OCI-LY3 (cell line): ENCODE measurements around the gene DDIAS.

Experiments used
- H2AFZ ChIP-seq: fragments of 200-600, 300-600 bp; shearing (Covaris generic); 2 replicates; pipeline ENCODE4 v1.6.0; 2014; ENCODE audit warnings: antibody characterized with exemption, low read depth, low read length
- H3K27ac ChIP-seq: fragments of 200-600, 300-600 bp; sonication (generic); 2 replicates; pipeline ENCODE4 v1.5.1; 2014; ENCODE audit warnings: mild to moderate bottlenecking, low read length, moderate library complexity, mixed read lengths
- H3K27me3 ChIP-seq: fragments of 200-600, 300-600 bp; sonication (generic); 2 replicates; pipeline ENCODE4 v1.6.1; 2014; ENCODE audit warnings: low read depth, low read length, mixed read lengths
- H3K36me3 ChIP-seq: fragments of 200-600, 300-600 bp; sonication (generic); replicated peaks from 2 replicates; pipeline ENCODE3; 2014; ENCODE audit warnings: low read depth, low read length, mixed read lengths
- H3K4me1 ChIP-seq: fragments of 300-600, 200-600 bp; sonication (generic); 2 replicates; pipeline ENCODE4 v1.6.1; 2014; ENCODE audit warnings: low read length, mixed read lengths
- H3K4me2 ChIP-seq: fragments of 200-600, 300-600 bp; sonication (generic); 2 replicates; pipeline ENCODE4 v1.6.1; 2014; ENCODE audit warnings: low read length, mixed read lengths
- H3K4me3 ChIP-seq: fragments of 300-600, 200-600 bp; sonication (generic); 2 replicates; pipeline ENCODE4 v1.5.1; 2014; ENCODE audit warnings: antibody characterized with exemption, mild to moderate bottlenecking, low read length, moderate library complexity
- H3K79me2 ChIP-seq: fragments of 300-600, 200-600 bp; shearing (Covaris generic); 2 replicates; pipeline ENCODE4 v1.6.1; 2014; ENCODE audit warnings: mild to moderate bottlenecking, low read length, mixed read lengths
- H3K9ac ChIP-seq: fragments of 300-600, 200-600 bp; shearing (Covaris generic); 2 replicates; pipeline ENCODE4 v1.6.0; 2014; ENCODE audit warnings: mild to moderate bottlenecking, low read length, moderate library complexity
- H3K9me3 ChIP-seq: fragments of 200-600, 300-600 bp; shearing (Covaris generic); 2 replicates; pipeline ENCODE4 v1.6.1; 2014; ENCODE audit warnings: low read length, mixed read lengths; ENCODE audit not compliant: insufficient read depth
- H4K20me1 ChIP-seq: fragments of 200-600, 300-600 bp; sonication (generic); 2 replicates; pipeline ENCODE4 v1.6.1; 2016; ENCODE audit warnings: low read length, mixed read lengths; ENCODE audit not compliant: insufficient read depth
- CTCF ChIP-seq: fragments of 200-600, 300-600 bp; sonication (generic); IDR thresholded peaks from 2 replicates; pipeline ENCODE4 v1.5.1; 2014; ENCODE audit warnings: antibody characterized with exemption, low read length, low read depth
- EZH2phosphoT487 ChIP-seq: fragments of 200-600 bp; shearing (Covaris generic); IDR thresholded peaks from 2 replicates; pipeline ENCODE4 v1.6.1; 2018; ENCODE audit warnings: antibody characterized with exemption, mixed run types, low read depth

The DDIAS gene

GRCh38 chr11:82900277-82901164 is 1.0 kb upstream of the DDIAS start, which contains the start of gene PRCP:
Gene PRCP, minus strand, starts transcription at chr11:82900430. Its CDS starts 28 bp downstream, at chr11:82900402.
- Histone ChIP-seq H3K9ac (peak within 1 kb of the TSS; percentile 83), H3K36me3 (peaks cover 8% of the 10 kb centered on the region), H3K27me3 (no peaks in the 10 kb centered on the region), H3K4me2 (peak within 1 kb of the TSS; percentile 86), H4K20me1 (0 out of 2 replicates have a peak, but pooled peaks cover 4% of the 10 kb centered on the region), H2AFZ (peak within 1 kb of the TSS; percentile 72), H3K4me3 (peak within 1 kb of the TSS; percentile 83), H3K4me1 (peaks cover 42% of the 10 kb centered on the region), H3K9me3 (peaks cover 4% of the 10 kb centered on the region; the same call in 1 of the 2 replicates), H3K27ac (peak within 1 kb of the TSS; percentile 70), H3K79me2 (peaks cover 71% of the 10 kb centered on the region)
- TF ChIP-seq EZH2phosphoT487 (no peak), CTCF (0 out of 2 replicates have a peak, but pooled peaks have one; percentile 14)

- Histone ChIP-seq H3K4me2 (peak overlapping the region; percentile 80), H3K4me3 (peak overlapping the region; percentile 83), H2AFZ (0 out of 2 replicates have a peak overlapping the region, but pooled peaks have one; percentile 18), H3K27me3 (no peaks in the 10 kb centered on the region), H3K27ac (peak overlapping the region; percentile 26; the same call in 1 of the 2 replicates), H3K9ac (peak overlapping the region; percentile 69), H3K36me3 (no peaks in the 10 kb centered on the region), H3K4me1 (peaks cover 46% of the 10 kb centered on the region), H3K79me2 (peaks cover 76% of the 10 kb centered on the region), H4K20me1 (0 out of 2 replicates have a peak, but pooled peaks cover 4% of the 10 kb centered on the region), H3K9me3 (no peaks in the 10 kb centered on the region)
- TF ChIP-seq CTCF (no peak), EZH2phosphoT487 (no peak)
These were observed 468 bp downstream of the DDIAS start for GRCh38 chr11:82901922-82902485.

GRCh38 chr11:82902880-82903279 is 1.3 kb downstream of the DDIAS start:
- Histone ChIP-seq H4K20me1 (0 out of 2 replicates have a peak, but pooled peaks cover 4% of the 10 kb centered on the region), H3K4me2 (peak overlapping the region; percentile 80), H3K9ac (peak overlapping the region; percentile 69; the same call in 1 of the 2 replicates), H3K9me3 (no peaks in the 10 kb centered on the region), H3K27ac (no peak overlapping the region), H2AFZ (no peak overlapping the region), H3K4me3 (peak overlapping the region; percentile 83), H3K4me1 (peaks cover 48% of the 10 kb centered on the region), H3K27me3 (no peaks in the 10 kb centered on the region), H3K36me3 (no peaks in the 10 kb centered on the region), H3K79me2 (peaks cover 79% of the 10 kb centered on the region)
- TF ChIP-seq CTCF = no peak
- no peak for TF ChIP-seq EZH2phosphoT487
